ENCODE measurements around the gene SEC24A. TPM values are rescaled to one million over a fixed set of nuclear protein-coding genes. Genes with fewer than 3 reads are reported as not detected.
"Not testable (repeated sequence)": the region's sequence is repeated elsewhere in the genome, so short reads cannot be mapped to it uniquely, and the experiment has no call there.

SEC24A gene
- total RNA-seq, 4 donors from 2014 or later: 11.4 to 18.3 (median 13.6) TPM

GRCh38 chr5:134690144-134690543, 41.6 kb downstream of the SEC24A start:
- H3K27ac ChIP-seq; H3K4me1 ChIP-seq; intact Hi-C loops (cut with DNase I; ENCODE audit: low total_unique reads); H3K27me3 ChIP-seq; H3K4me3 ChIP-seq; ATAC-seq; DNase-seq; H3K9me3 ChIP-seq; in situ Hi-C loops (cut with MboI; ENCODE audit: low sequenced_read_pairs in 4 of 4): not testable (repeated sequence)
- H3K36me3 ChIP-seq: peaks cover 2 to 89% of the 10 kb centered on the region in 2 donors

- TF ChIP-seq CTCF (IDR thresholded peaks at IDR 0.05 in 4 of 5, conservative IDR thresholded peaks at IDR 0.05 in 1 of 5): no peak
- no peak for TF ChIP-seq POLR2A (IDR thresholded peaks at IDR 0.05)
Measured at GRCh38 chr5:134692722-134693121, 44.1 kb downstream of the SEC24A start.

GRCh38 chr5:134708301-134708700, 59.7 kb downstream of the SEC24A start:
- peaks cover 6 to 90% of the 10 kb centered on the region in 2 donors for H3K36me3 ChIP-seq
- no peak overlapping the region for H3K27ac ChIP-seq
- intact Hi-C loops (cut with DNase I; ENCODE audit: low total_unique reads) (loop anchor here (5.0 kb wide), 1 partner anchor 36 kb away; no protein-coding TSS in a partner anchor), in situ Hi-C loops (cut with MboI; ENCODE audit: low sequenced_read_pairs in 4 of 4) (no loop called here)
- DNase-seq (no peak), ATAC-seq (no peak)
- H3K9me3 ChIP-seq: no peaks in the 10 kb centered on the region
- TF ChIP-seq CTCF (IDR thresholded peaks at IDR 0.05 in 4 of 5, conservative IDR thresholded peaks at IDR 0.05 in 1 of 5) (no peak), POLR2A (IDR thresholded peaks at IDR 0.05) (no peak)
- no peaks in the 10 kb centered on the region for H3K27me3 ChIP-seq
- no peaks in the 10 kb centered on the region for H3K4me1 ChIP-seq
- H3K4me3 ChIP-seq: no peak overlapping the region

More at GRCh38 chr5:134692722-134693121, 44.1 kb downstream of the SEC24A start:
- in situ Hi-C loops (cut with MboI; ENCODE audit: low sequenced_read_pairs in 4 of 4): no loop called here
- no peak for ATAC-seq
- H3K27ac ChIP-seq: no peak overlapping the region
- H3K4me3 ChIP-seq: no peak overlapping the region
- no peaks in the 10 kb centered on the region for H3K4me1 ChIP-seq
- intact Hi-C loops (cut with DNase I; ENCODE audit: low total_unique reads): no loop called here
- no peaks in the 10 kb centered on the region for H3K9me3 ChIP-seq
- no peaks in the 10 kb centered on the region for H3K27me3 ChIP-seq
- peaks cover 2 to 82% of the 10 kb centered on the region in 2 donors for H3K36me3 ChIP-seq
- DNase-seq: no peak

- in situ Hi-C loops (cut with MboI; ENCODE audit: low sequenced_read_pairs in 4 of 4): no loop called here
- TF ChIP-seq POLR2A (IDR thresholded peaks at IDR 0.05) (no peak), CTCF (IDR thresholded peaks at IDR 0.05 in 4 of 5, conservative IDR thresholded peaks at IDR 0.05 in 1 of 5) (no peak)
Measured at GRCh38 chr5:134714120-134714519, 65.5 kb downstream of the SEC24A start.

GRCh38 chr5:134714541-134714940, 66.0 kb downstream of the SEC24A start:
- ATAC-seq (no peak), DNase-seq (no peak)
- intact Hi-C loops (cut with DNase I; ENCODE audit: low total_unique reads) (no loop called here), in situ Hi-C loops (cut with MboI; ENCODE audit: low sequenced_read_pairs in 4 of 4) (no loop called here)
- H3K4me1 ChIP-seq: no peaks in the 10 kb centered on the region
- H3K4me3 ChIP-seq: no peak overlapping the region
- no peaks in the 10 kb centered on the region for H3K27me3 ChIP-seq
- no peak overlapping the region for H3K27ac ChIP-seq
- peaks cover 2 to 90% of the 10 kb centered on the region in 2 donors for H3K36me3 ChIP-seq
- H3K9me3 ChIP-seq: no peaks in the 10 kb centered on the region
- TF ChIP-seq POLR2A (IDR thresholded peaks at IDR 0.05) (no peak), CTCF (IDR thresholded peaks at IDR 0.05 in 4 of 5, conservative IDR thresholded peaks at IDR 0.05 in 1 of 5) (no peak)

More at GRCh38 chr5:134714120-134714519, 65.5 kb downstream of the SEC24A start:
- ATAC-seq (no peak), DNase-seq (no peak)
- H3K4me1 ChIP-seq: no peaks in the 10 kb centered on the region
- intact Hi-C loops (cut with DNase I; ENCODE audit: low total_unique reads): no loop called here
- H3K27ac ChIP-seq: no peak overlapping the region
- H3K27me3 ChIP-seq: no peaks in the 10 kb centered on the region
- H3K9me3 ChIP-seq: no peaks in the 10 kb centered on the region
- H3K4me3 ChIP-seq: no peak overlapping the region
- H3K36me3 ChIP-seq: peaks cover 2 to 90% of the 10 kb centered on the region in 2 donors

- H3K27me3 ChIP-seq; ATAC-seq; H3K4me1 ChIP-seq; DNase-seq; H3K27ac ChIP-seq; H3K4me3 ChIP-seq; intact Hi-C loops (cut with DNase I; ENCODE audit: low total_unique reads); H3K9me3 ChIP-seq; in situ Hi-C loops (cut with MboI; ENCODE audit: low sequenced_read_pairs in 4 of 4): not testable (repeated sequence)
- peaks cover 2 to 90% of the 10 kb centered on the region in 2 donors for H3K36me3 ChIP-seq
Measured at GRCh38 chr5:134715466-134715865, 66.9 kb downstream of the SEC24A start.
